ENCODE measurements around the gene TCF23. TPM values are rescaled to one million over a fixed set of nuclear protein-coding genes. Genes with fewer than 3 reads are reported as not detected.
"Not testable (repeated sequence)": the region's sequence is repeated elsewhere in the genome, so short reads cannot be mapped to it uniquely, and the experiment has no call there.

Gene TCF23
- total RNA-seq, 1 experiment from 2014 or later, result not detected

- DNase-seq, result no peak
- Histone ChIP-seq H3K9me2 (ENCODE audit: insufficient read depth) (no peaks in the 10 kb centered on the region), H3K27ac (no peak overlapping the region), H3K4me2 (no peak overlapping the region), H3K27me3 (ENCODE audit: insufficient read depth, low read depth) (no peaks in the 10 kb centered on the region), H4K20me1 (ENCODE audit: insufficient read depth) (no peaks in the 10 kb centered on the region), H3K36me3 (ENCODE audit: low read depth) (no peaks in the 10 kb centered on the region), H3K4me1 (replicated peaks; ENCODE audit: insufficient read depth) (peaks cover 9% of the 10 kb centered on the region; the same call in 1 of the 2 replicates), H3K9me3 (ENCODE audit: insufficient read depth, low read depth) (no peaks in the 10 kb centered on the region), H3K79me2 (ENCODE audit: low read depth) (no peaks in the 10 kb centered on the region), H3F3A (ENCODE audit: insufficient read depth, low read depth) (no peaks in the 10 kb centered on the region; the same call in 1 of the 2 replicates), H2AFZ (no peak overlapping the region), H3K4me3 (no peak overlapping the region)
- intact Hi-C loops (cut with micrococcal nuclease; ENCODE audit: unreplicated experiment), result no loop called here
- ChIA-PET POLR2A (ENCODE audit: unreplicated experiment) (no interaction called here), CTCF (no interaction called here)
- TF ChIP-seq EZH2 (IDR thresholded peaks at IDR 0.05; ENCODE audit: low read depth), result no peak
- TF ChIP-seq, protein P1, sequence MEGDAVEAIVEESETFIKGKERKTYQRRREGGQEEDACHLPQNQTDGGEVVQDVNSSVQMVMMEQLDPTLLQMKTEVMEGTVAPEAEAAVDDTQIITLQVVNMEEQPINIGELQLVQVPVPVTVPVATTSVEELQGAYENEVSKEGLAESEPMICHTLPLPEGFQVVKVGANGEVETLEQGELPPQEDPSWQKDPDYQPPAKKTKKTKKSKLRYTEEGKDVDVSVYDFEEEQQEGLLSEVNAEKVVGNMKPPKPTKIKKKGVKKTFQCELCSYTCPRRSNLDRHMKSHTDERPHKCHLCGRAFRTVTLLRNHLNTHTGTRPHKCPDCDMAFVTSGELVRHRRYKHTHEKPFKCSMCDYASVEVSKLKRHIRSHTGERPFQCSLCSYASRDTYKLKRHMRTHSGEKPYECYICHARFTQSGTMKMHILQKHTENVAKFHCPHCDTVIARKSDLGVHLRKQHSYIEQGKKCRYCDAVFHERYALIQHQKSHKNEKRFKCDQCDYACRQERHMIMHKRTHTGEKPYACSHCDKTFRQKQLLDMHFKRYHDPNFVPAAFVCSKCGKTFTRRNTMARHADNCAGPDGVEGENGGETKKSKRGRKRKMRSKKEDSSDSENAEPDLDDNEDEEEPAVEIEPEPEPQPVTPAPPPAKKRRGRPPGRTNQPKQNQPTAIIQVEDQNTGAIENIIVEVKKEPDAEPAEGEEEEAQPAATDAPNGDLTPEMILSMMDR (conservative IDR thresholded peaks at IDR 0.05), result no peak
- no TSS peak for BruUV-seq (replicated peaks)
Observed at GRCh38 chr2:27189989-27190388, 41.2 kb downstream of the TCF23 start.

- no peak overlapping the region for H2AFZ ChIP-seq
- H3F3A ChIP-seq (ENCODE audit: insufficient read depth, low read depth), result no peaks in the 10 kb centered on the region
- no peaks in the 10 kb centered on the region for H3K36me3 ChIP-seq (ENCODE audit: low read depth)
- no peaks in the 10 kb centered on the region for H3K9me2 ChIP-seq (ENCODE audit: insufficient read depth)
- no peaks in the 10 kb centered on the region for H3K79me2 ChIP-seq (ENCODE audit: low read depth)
- no peaks in the 10 kb centered on the region for H4K20me1 ChIP-seq (ENCODE audit: insufficient read depth)
- no peak overlapping the region for H3K4me3 ChIP-seq
- no TSS peak for BruUV-seq (replicated peaks)
- DNase-seq, result peak; percentile 47 to 60
- no peak for TF ChIP-seq EZH2 (IDR thresholded peaks at IDR 0.05; ENCODE audit: low read depth)
- TF ChIP-seq, protein P1 (conservative IDR thresholded peaks at IDR 0.05), result peak; percentile 84
- intact Hi-C loops (cut with micrococcal nuclease; ENCODE audit: unreplicated experiment), result loop anchor here (1.0 kb wide), 2 partner anchors 20 to 93 kb away; no protein-coding TSS in a partner anchor
- POLR2A ChIA-PET (ENCODE audit: unreplicated experiment), result no interaction called here
- H3K27ac ChIP-seq, result no peak overlapping the region
- no peaks in the 10 kb centered on the region for H3K9me3 ChIP-seq (ENCODE audit: insufficient read depth, low read depth)
- no peak overlapping the region for H3K4me2 ChIP-seq
- no peaks in the 10 kb centered on the region for H3K27me3 ChIP-seq (ENCODE audit: insufficient read depth, low read depth)
- H3K4me1 ChIP-seq (replicated peaks; ENCODE audit: insufficient read depth), result no peaks in the 10 kb centered on the region
- CTCF ChIA-PET, result interaction anchor here (0.7 to 1.2 kb wide), 3 partner anchors 58 to 345 kb away, joined by 3 to 6 read pairs (median 3); no protein-coding TSS in a partner anchor
Observed at GRCh38 chr2:27191070-27191829, 42.4 kb downstream of the TCF23 start.

DNA sequence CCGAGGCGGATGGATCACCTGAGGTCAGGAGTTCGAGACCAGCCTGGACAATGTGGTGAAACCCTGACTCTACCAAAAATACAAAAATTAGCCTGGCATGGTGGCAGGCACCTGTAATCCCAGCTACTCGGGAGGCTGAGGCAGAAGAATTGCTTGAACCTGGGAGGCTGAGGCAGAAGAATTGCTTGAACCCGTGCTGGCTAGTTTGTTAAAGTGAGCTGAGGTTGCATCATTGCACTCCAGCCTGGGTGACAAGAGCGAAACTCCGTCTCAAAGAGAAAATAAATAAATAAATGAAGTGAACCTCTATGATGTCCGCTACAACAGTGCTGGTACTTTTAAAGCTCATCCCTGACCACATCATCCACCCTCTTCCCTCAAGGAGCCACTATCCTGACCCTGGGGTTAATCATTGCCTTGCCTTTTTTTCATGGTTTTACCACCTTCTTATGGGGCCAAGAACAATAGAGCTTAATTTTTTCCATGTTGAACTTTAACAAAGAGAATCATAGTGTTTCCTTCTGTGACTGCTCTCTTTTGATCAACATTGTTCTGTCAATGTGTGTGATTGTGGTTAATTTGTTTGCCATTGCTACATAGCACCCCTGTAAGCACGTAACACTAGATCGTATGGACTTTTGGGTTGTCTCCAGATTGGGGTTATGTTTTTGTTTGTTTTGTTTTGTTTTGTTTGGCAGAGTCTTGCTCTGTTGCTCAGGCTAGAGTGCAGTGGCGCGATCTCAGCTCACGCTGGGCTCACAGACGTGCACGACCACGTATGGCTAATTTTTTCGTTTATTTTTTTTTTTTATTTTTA, 45.9 kb downstream of the TCF23 start:
- no peaks in the 10 kb centered on the region for H4K20me1 ChIP-seq (ENCODE audit: insufficient read depth)
- DNase-seq, result no peak
- no peaks in the 10 kb centered on the region for H3K9me2 ChIP-seq (ENCODE audit: insufficient read depth)
- ChIA-PET CTCF (no interaction called here), POLR2A (ENCODE audit: unreplicated experiment) (interaction anchor here (0.6 to 0.7 kb wide), 2 partner anchors 23 to 127 kb away, joined by 3 read pairs; no protein-coding TSS in a partner anchor)
- no peaks in the 10 kb centered on the region for H3F3A ChIP-seq (ENCODE audit: insufficient read depth, low read depth)
- H3K4me1 ChIP-seq (replicated peaks; ENCODE audit: insufficient read depth), result no peaks in the 10 kb centered on the region
- H3K4me3 ChIP-seq, result no peak overlapping the region
- H3K27ac ChIP-seq, result no peak overlapping the region
- no peaks in the 10 kb centered on the region for H3K79me2 ChIP-seq (ENCODE audit: low read depth)
- H3K9me3 ChIP-seq (ENCODE audit: insufficient read depth, low read depth), result no peaks in the 10 kb centered on the region
- no peak overlapping the region for H2AFZ ChIP-seq
- no peaks in the 10 kb centered on the region for H3K36me3 ChIP-seq (ENCODE audit: low read depth)
- no peaks in the 10 kb centered on the region for H3K27me3 ChIP-seq (ENCODE audit: insufficient read depth, low read depth)
- no TSS peak for BruUV-seq (replicated peaks)
- no peak overlapping the region for H3K4me2 ChIP-seq
- intact Hi-C loops (cut with micrococcal nuclease; ENCODE audit: unreplicated experiment), result no loop called here
- TF ChIP-seq, protein P1 (conservative IDR thresholded peaks at IDR 0.05), result no peak
- TF ChIP-seq EZH2 (IDR thresholded peaks at IDR 0.05; ENCODE audit: low read depth), result no peak

- H3K4me1 ChIP-seq (replicated peaks; ENCODE audit: insufficient read depth); H3K4me3 ChIP-seq; H3K79me2 ChIP-seq (ENCODE audit: low read depth); H3K36me3 ChIP-seq (ENCODE audit: low read depth); BruUV-seq (replicated peaks); H3K27me3 ChIP-seq (ENCODE audit: insufficient read depth, low read depth); POLR2A ChIA-PET (ENCODE audit: unreplicated experiment); H2AFZ ChIP-seq; H3F3A ChIP-seq (ENCODE audit: insufficient read depth, low read depth); H3K27ac ChIP-seq; DNase-seq; H3K9me3 ChIP-seq (ENCODE audit: insufficient read depth, low read depth); H3K9me2 ChIP-seq (ENCODE audit: insufficient read depth); H3K4me2 ChIP-seq; intact Hi-C loops (cut with micrococcal nuclease; ENCODE audit: unreplicated experiment); CTCF ChIA-PET; H4K20me1 ChIP-seq (ENCODE audit: insufficient read depth): not testable (repeated sequence)
Observed at GRCh38 chr2:27195799-27196198, 47.0 kb downstream of the TCF23 start.

- H3K27me3 ChIP-seq (ENCODE audit: insufficient read depth, low read depth); H3K27ac ChIP-seq; H3K9me3 ChIP-seq (ENCODE audit: insufficient read depth, low read depth); H3K4me1 ChIP-seq (replicated peaks; ENCODE audit: insufficient read depth); H2AFZ ChIP-seq; H3K9me2 ChIP-seq (ENCODE audit: insufficient read depth); H3F3A ChIP-seq (ENCODE audit: insufficient read depth, low read depth); H3K36me3 ChIP-seq (ENCODE audit: low read depth); DNase-seq; H3K4me3 ChIP-seq; CTCF ChIA-PET; H4K20me1 ChIP-seq (ENCODE audit: insufficient read depth); H3K4me2 ChIP-seq; intact Hi-C loops (cut with micrococcal nuclease; ENCODE audit: unreplicated experiment); H3K79me2 ChIP-seq (ENCODE audit: low read depth); POLR2A ChIA-PET (ENCODE audit: unreplicated experiment): not testable (repeated sequence)
- BruUV-seq (replicated peaks), result TSS peak; percentile 23
Observed at GRCh38 chr2:27198068-27198467, 49.3 kb downstream of the TCF23 start.

Data from PC-9 (cell line).